ENCODE data around the gene IBA57.

DNA sequence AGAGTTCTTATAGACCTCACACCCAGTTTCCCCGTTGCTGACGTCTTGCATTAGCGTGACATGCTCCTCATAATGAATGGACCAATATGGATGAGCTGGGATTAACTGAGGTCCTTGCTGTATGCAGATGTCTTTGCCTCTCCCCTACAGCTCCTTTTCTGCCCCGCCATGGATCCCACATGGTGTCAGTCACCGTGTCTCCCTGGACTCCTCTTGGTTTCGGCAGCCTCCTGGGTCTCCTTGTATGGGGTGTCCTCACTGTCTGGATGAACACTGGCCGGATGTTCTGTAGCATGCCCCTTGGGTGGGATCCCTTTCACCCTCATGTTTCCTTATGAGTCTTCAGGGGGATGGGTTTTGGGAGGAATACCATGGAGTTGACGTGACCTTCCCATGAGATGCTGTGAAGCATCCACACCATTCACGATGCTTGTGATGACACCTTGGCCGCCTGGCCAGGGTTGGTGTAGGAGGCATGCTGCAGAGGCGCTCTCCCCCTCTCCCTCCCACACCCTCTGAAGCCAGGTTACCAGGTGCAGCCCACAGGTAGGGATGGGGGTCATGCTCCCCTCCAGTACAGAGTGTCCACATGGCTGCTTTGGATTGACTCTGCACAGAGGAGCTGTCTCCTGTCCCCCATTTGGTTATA, 11.5 kb upstream of the IBA57 start:
- TF ChIP-seq, protein P1, sequence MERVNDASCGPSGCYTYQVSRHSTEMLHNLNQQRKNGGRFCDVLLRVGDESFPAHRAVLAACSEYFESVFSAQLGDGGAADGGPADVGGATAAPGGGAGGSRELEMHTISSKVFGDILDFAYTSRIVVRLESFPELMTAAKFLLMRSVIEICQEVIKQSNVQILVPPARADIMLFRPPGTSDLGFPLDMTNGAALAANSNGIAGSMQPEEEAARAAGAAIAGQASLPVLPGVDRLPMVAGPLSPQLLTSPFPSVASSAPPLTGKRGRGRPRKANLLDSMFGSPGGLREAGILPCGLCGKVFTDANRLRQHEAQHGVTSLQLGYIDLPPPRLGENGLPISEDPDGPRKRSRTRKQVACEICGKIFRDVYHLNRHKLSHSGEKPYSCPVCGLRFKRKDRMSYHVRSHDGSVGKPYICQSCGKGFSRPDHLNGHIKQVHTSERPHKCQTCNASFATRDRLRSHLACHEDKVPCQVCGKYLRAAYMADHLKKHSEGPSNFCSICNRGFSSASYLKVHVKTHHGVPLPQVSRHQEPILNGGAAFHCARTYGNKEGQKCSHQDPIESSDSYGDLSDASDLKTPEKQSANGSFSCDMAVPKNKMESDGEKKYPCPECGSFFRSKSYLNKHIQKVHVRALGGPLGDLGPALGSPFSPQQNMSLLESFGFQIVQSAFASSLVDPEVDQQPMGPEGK (CRISPR knock-in tag; IDR thresholded peaks at IDR 0.05; ENCODE audit: borderline replicate concordance), result no peak
- no peak for TF ChIP-seq ESRRG (CRISPR knock-in tag; IDR thresholded peaks at IDR 0.05)
- TF ChIP-seq ZFP3 (CRISPR knock-in tag; IDR thresholded peaks at IDR 0.05), result no peak
- no peak for TF ChIP-seq ZNF8 (CRISPR knock-in tag; IDR thresholded peaks at IDR 0.05)
- no peak for TF ChIP-seq PPARA (CRISPR knock-in tag; IDR thresholded peaks at IDR 0.05; ENCODE audit: borderline replicate concordance)
- TF ChIP-seq, protein P2, sequence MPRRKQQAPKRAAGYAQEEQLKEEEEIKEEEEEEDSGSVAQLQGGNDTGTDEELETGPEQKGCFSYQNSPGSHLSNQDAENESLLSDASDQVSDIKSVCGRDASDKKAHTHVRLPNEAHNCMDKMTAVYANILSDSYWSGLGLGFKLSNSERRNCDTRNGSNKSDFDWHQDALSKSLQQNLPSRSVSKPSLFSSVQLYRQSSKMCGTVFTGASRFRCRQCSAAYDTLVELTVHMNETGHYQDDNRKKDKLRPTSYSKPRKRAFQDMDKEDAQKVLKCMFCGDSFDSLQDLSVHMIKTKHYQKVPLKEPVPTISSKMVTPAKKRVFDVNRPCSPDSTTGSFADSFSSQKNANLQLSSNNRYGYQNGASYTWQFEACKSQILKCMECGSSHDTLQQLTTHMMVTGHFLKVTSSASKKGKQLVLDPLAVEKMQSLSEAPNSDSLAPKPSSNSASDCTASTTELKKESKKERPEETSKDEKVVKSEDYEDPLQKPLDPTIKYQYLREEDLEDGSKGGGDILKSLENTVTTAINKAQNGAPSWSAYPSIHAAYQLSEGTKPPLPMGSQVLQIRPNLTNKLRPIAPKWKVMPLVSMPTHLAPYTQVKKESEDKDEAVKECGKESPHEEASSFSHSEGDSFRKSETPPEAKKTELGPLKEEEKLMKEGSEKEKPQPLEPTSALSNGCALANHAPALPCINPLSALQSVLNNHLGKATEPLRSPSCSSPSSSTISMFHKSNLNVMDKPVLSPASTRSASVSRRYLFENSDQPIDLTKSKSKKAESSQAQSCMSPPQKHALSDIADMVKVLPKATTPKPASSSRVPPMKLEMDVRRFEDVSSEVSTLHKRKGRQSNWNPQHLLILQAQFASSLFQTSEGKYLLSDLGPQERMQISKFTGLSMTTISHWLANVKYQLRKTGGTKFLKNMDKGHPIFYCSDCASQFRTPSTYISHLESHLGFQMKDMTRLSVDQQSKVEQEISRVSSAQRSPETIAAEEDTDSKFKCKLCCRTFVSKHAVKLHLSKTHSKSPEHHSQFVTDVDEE (CRISPR knock-in tag; IDR thresholded peaks at IDR 0.05), result no peak
- no peak for TF ChIP-seq ZNF565 (CRISPR knock-in tag; conservative IDR thresholded peaks at IDR 0.05; ENCODE audit: low read depth)
- TF ChIP-seq, protein P3, sequence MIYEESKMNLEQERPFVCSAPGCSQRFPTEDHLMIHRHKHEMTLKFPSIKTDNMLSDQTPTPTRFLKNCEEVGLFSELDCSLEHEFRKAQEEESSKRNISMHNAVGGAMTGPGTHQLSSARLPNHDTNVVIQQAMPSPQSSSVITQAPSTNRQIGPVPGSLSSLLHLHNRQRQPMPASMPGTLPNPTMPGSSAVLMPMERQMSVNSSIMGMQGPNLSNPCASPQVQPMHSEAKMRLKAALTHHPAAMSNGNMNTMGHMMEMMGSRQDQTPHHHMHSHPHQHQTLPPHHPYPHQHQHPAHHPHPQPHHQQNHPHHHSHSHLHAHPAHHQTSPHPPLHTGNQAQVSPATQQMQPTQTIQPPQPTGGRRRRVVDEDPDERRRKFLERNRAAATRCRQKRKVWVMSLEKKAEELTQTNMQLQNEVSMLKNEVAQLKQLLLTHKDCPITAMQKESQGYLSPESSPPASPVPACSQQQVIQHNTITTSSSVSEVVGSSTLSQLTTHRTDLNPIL (CRISPR knock-in tag; IDR thresholded peaks at IDR 0.05; ENCODE audit: low read depth), result no peak
- no peak for TF ChIP-seq ZNF70 (CRISPR knock-in tag; IDR thresholded peaks at IDR 0.05)
- TF ChIP-seq RARB (CRISPR knock-in tag; IDR thresholded peaks at IDR 0.05), result no peak
